H1 (cell line): ENCODE results near the gene GPANK1. TPM values are rescaled to one million over a fixed set of nuclear protein-coding genes. Genes with fewer than 3 reads are reported as not detected.

ENCODE experiments used
- CTCF ChIA-PET: fragments of 300-600 bp; sonication (Branson Sonifier 250); formaldehyde crosslinking; loops from one replicate; lab custom pipeline; 2021; ENCODE audit not compliant: partially characterized antibody; lab: Charles Lee
- POLR2A ChIA-PET: fragments of 300-600 bp; sonication (Branson Sonifier 250); formaldehyde crosslinking; loops from one replicate; lab custom pipeline; 2021; ENCODE audit warnings: inconsistent platforms; ENCODE audit not compliant: partially characterized antibody; lab: Charles Lee
- DNase-seq, 2 experiments: peaks; one replicate each; pipeline versions ENCODE4 v3.0.0 to v3.0.0-alpha.2; 2010 to 2022; ENCODE audit warnings: low spot score in 2 of 2, low read depth in 1 of 2, mixed read lengths in 1 of 2
- FAIRE-seq: peaks from 2 replicates; lab custom pipeline; 2011; peaks lifted over from hg19 to GRCh38; lab: Jason Lieb, UNC
- H2AFZ ChIP-seq: 2 replicates; pipeline ENCODE4 v1.8.1; 2012; ENCODE audit warnings: low read length, inconsistent platforms
- H2AK5ac ChIP-seq: 2 replicates; pipeline ENCODE4 v1.6.1; 2013; ENCODE audit warnings: low read depth, low read length
- H2BK120ac ChIP-seq: replicated peaks from 2 replicates; pipeline ENCODE3; 2013; ENCODE audit warnings: low read depth, low read length, inconsistent platforms
- H2BK12ac ChIP-seq: 2 replicates; pipeline ENCODE4 v1.6.1; 2013; ENCODE audit warnings: low read depth, low read length
- H2BK15ac ChIP-seq: 2 replicates; pipeline ENCODE4 v1.6.1; 2013; ENCODE audit warnings: low read length
- H2BK20ac ChIP-seq: 2 replicates; pipeline ENCODE4 v1.6.1; 2013; ENCODE audit warnings: low read length
- H2BK5ac ChIP-seq: 2 replicates; pipeline ENCODE4 v1.6.1; 2013; ENCODE audit warnings: low read depth, low read length
- H3K14ac ChIP-seq: 2 replicates; pipeline ENCODE4 v1.6.1; 2013; ENCODE audit warnings: inconsistent platforms; ENCODE audit not compliant: insufficient read length
- H3K18ac ChIP-seq: 2 replicates; pipeline ENCODE4 v1.6.1; 2013; ENCODE audit warnings: low read length; ENCODE audit errors: extremely low read depth
- H3K23ac ChIP-seq: 2 replicates; pipeline ENCODE4 v1.6.1; 2013; ENCODE audit warnings: inconsistent platforms; ENCODE audit not compliant: insufficient read length
- H3K23me2 ChIP-seq: 2 replicates; pipeline ENCODE4 v1.6.1; 2013; ENCODE audit warnings: low read depth, low read length
- H3K27ac ChIP-seq: 2 replicates; pipeline ENCODE4 v1.6.1; 2011; ENCODE audit warnings: low read depth, low read length, inconsistent platforms
- H3K27me3 ChIP-seq, 4 experiments: replicated peaks in 1 of 4; 1 replicate in 1 of 4; 2 replicates in 3 of 4; pipeline versions ENCODE4 v1.6.1 to v1.8.1; 2011 to 2013; ENCODE audit warnings: low read length in 3 of 4, mild to moderate bottlenecking in 3 of 4, inconsistent platforms in 2 of 4, mixed read lengths in 2 of 4, moderate library complexity in 1 of 4; ENCODE audit not compliant: control insufficient read depth in 3 of 4, insufficient read depth in 3 of 4; ENCODE audit errors: extremely low read depth in 1 of 4
- H3K36me3 ChIP-seq, 4 experiments: 2 replicates each; pipeline versions ENCODE4 v1.6.1 to v1.8.1; 2011 to 2013; ENCODE audit warnings: mild to moderate bottlenecking in 4 of 4, low read length in 3 of 4, moderate library complexity in 2 of 4, control low read depth in 1 of 4, inconsistent platforms in 1 of 4; ENCODE audit not compliant: insufficient read depth in 4 of 4, control insufficient read depth in 2 of 4
- H3K4ac ChIP-seq: replicated peaks from 2 replicates; pipeline ENCODE3; 2013; ENCODE audit warnings: low read length, low read depth, mixed read lengths, inconsistent platforms; ENCODE audit not compliant: insufficient read length
- H3K4me1 ChIP-seq, 4 experiments: replicated peaks in 1 of 4; 1 replicate in 1 of 4; 2 replicates in 3 of 4; pipeline versions ENCODE4 v1.6.1 to v1.8.1; 2011 to 2013; ENCODE audit warnings: low read length in 3 of 4, inconsistent platforms in 2 of 4, mixed read lengths in 1 of 4; ENCODE audit not compliant: insufficient read depth in 4 of 4, control insufficient read depth in 3 of 4
- H3K4me2 ChIP-seq, 2 experiments: 2 replicates each; pipeline versions ENCODE4 v1.6.1 to v1.8.1; 2011 to 2013; ENCODE audit warnings: low read depth in 2 of 2, low read length in 2 of 2, control low read depth in 1 of 2, inconsistent platforms in 1 of 2, mild to moderate bottlenecking in 1 of 2; ENCODE audit not compliant: insufficient read depth in 1 of 2
- H3K4me3 ChIP-seq, 4 experiments: fragments of 200-600, 300-600 bp in 1 of 4; sonication (generic), shearing (Covaris generic), sonication (Bioruptor Twin) in 1 of 4; 2 replicates each; pipeline versions ENCODE4 v1.5.1 to v1.8.1; 2011 to 2016; ENCODE audit warnings: low read length in 4 of 4, low read depth in 3 of 4, control low read depth in 2 of 4, inconsistent platforms in 2 of 4, mild to moderate bottlenecking in 2 of 4, mixed read lengths in 1 of 4, moderate library complexity in 1 of 4; ENCODE audit not compliant: insufficient read depth in 2 of 4; ENCODE audit errors: extremely low read depth in 1 of 4
- H3K56ac ChIP-seq: replicated peaks from 2 replicates; pipeline ENCODE3; 2013; ENCODE audit warnings: low read depth, mild to moderate bottlenecking, mixed read lengths, low read length, inconsistent platforms; ENCODE audit not compliant: insufficient read length
- H3K79me1 ChIP-seq: 2 replicates; pipeline ENCODE4 v1.6.1; 2013; ENCODE audit warnings: low read depth, low read length, control low read depth
- H3K79me2 ChIP-seq, 2 experiments: 2 replicates each; pipeline versions ENCODE4 v1.6.1 to v1.8.1; 2012 to 2013; ENCODE audit warnings: low read length in 2 of 2, mild to moderate bottlenecking in 2 of 2, inconsistent platforms in 1 of 2; ENCODE audit not compliant: insufficient read depth in 2 of 2, control insufficient read depth in 1 of 2
- H3K9ac ChIP-seq, 4 experiments: replicated peaks in 1 of 4; 1 replicate in 1 of 4; 2 replicates in 3 of 4; pipeline versions ENCODE4 v1.6.1 to v1.8.1; 2011 to 2013; ENCODE audit warnings: low read depth in 3 of 4, low read length in 3 of 4, control low read depth in 2 of 4, mild to moderate bottlenecking in 2 of 4, moderate library complexity in 2 of 4, inconsistent platforms in 1 of 4; ENCODE audit errors: extremely low read depth in 1 of 4
- H3K9me3 ChIP-seq, 2 experiments: 2 replicates each; pipeline versions ENCODE4 v1.6.1 to v1.8.1; 2012 to 2013; ENCODE audit warnings: mild to moderate bottlenecking in 2 of 2, moderate library complexity in 2 of 2, control low read depth in 1 of 2, inconsistent platforms in 1 of 2, low read depth in 1 of 2, low read length in 1 of 2, mixed read lengths in 1 of 2; ENCODE audit not compliant: insufficient read depth in 2 of 2
- H4K20me1 ChIP-seq, 2 experiments: replicated peaks in 1 of 2; 2 replicates each; pipeline versions ENCODE3 to v1.8.1; 2011 to 2013; ENCODE audit warnings: inconsistent platforms in 2 of 2, low read length in 2 of 2, mild to moderate bottlenecking in 1 of 2; ENCODE audit not compliant: insufficient read depth in 2 of 2, control insufficient read depth in 1 of 2
- H4K5ac ChIP-seq: 2 replicates; pipeline ENCODE4 v1.6.1; 2013; ENCODE audit warnings: low read length, low read depth, mixed read lengths, inconsistent platforms; ENCODE audit not compliant: insufficient read length
- H4K8ac ChIP-seq: 2 replicates; pipeline ENCODE4 v1.8.0; 2013; ENCODE audit warnings: mild to moderate bottlenecking, moderate library complexity, low read length, inconsistent platforms; ENCODE audit not compliant: insufficient read depth; ENCODE audit errors: extremely low read depth
- H4K91ac ChIP-seq: replicated peaks from 2 replicates; pipeline ENCODE3; 2013; ENCODE audit warnings: low read length, mixed read lengths, inconsistent platforms; ENCODE audit not compliant: insufficient read length
- ASH2L ChIP-seq: fragments of 200-600, 300-600 bp; sonication (generic); IDR thresholded peaks from one replicate; pipeline ENCODE4 v1.7.1; 2017; ENCODE audit warnings: low read length
- BACH1 ChIP-seq: IDR thresholded peaks from 2 replicates; pipeline ENCODE4 v1.6.1; 2012; ENCODE audit warnings: low read length, improper control_type of control experiment
- BRCA1 ChIP-seq: IDR thresholded peaks from 2 replicates; pipeline ENCODE4 v1.6.1; 2012; ENCODE audit warnings: low read depth, low read length, improper control_type of control experiment
- CBX5 ChIP-seq: fragments of 300-800, 300-1000 bp; sonication (generic); IDR thresholded peaks from 2 replicates; pipeline ENCODE4 v1.7.1; 2016; ENCODE audit warnings: antibody characterized with exemption, low read length, low read depth
- CTCF ChIP-seq, 3 experiments: IDR thresholded peaks; 1 replicate in 2 of 3; 2 replicates in 1 of 3; pipeline versions ENCODE4 v1.5.1 to v1.6.1; 2011; ENCODE audit warnings: low read length in 3 of 3, mild to moderate bottlenecking in 3 of 3, inconsistent platforms in 2 of 3, low read depth in 1 of 3, moderate library complexity in 1 of 3; ENCODE audit not compliant: insufficient read depth in 1 of 3; ENCODE audit errors: control extremely low read depth in 1 of 3
- EP300 ChIP-seq, 2 experiments: IDR thresholded peaks; 1 replicate in 1 of 2; 2 replicates in 1 of 2; pipeline ENCODE4 v1.6.1; 2011 to 2012; ENCODE audit warnings: low read depth in 2 of 2, low read length in 2 of 2, mild to moderate bottlenecking in 2 of 2, borderline replicate concordance in 1 of 2, inconsistent platforms in 1 of 2, moderate library complexity in 1 of 2
- GTF2F1 ChIP-seq: IDR thresholded peaks from 2 replicates; pipeline ENCODE4 v1.6.1; 2012; ENCODE audit warnings: low read depth, low read length, improper control_type of control experiment, borderline replicate concordance
- MAX ChIP-seq: IDR thresholded peaks from 2 replicates; pipeline ENCODE4 v1.6.1; 2012; ENCODE audit warnings: inconsistent platforms
- SUZ12 ChIP-seq: fragments of 200-600 bp; sonication (generic); IDR thresholded peaks from 2 replicates; pipeline ENCODE4 v1.6.1; 2012; ENCODE audit warnings: mild to moderate bottlenecking, inconsistent platforms, low read length, moderate library complexity, mixed read lengths
- TBP ChIP-seq: IDR thresholded peaks from 2 replicates; pipeline ENCODE4 v1.6.1; 2011; ENCODE audit warnings: low read depth, low read length, improper control_type of control experiment
- WGBS, 2 experiments: shearing (Covaris generic) in 1 of 2; methylation state at CpG; one replicate each; pipeline versions ENCODE4 v1.1.6 to v1.1.7; 2013 to 2015; ENCODE audit warnings: low lambda C conversion rate in 2 of 2, mixed read lengths in 2 of 2, inconsistent platforms in 1 of 2, low coverage in 1 of 2, missing lambda C conversion rate in 1 of 2; ENCODE audit not compliant: insufficient replicate concordance in 2 of 2, insufficient coverage in 1 of 2, insufficient read length in 1 of 2; ENCODE audit errors: extremely low coverage in 1 of 2, missing lambda C conversion rate in 1 of 2; 5-methylcytosine and 5-hydroxymethylcytosine counted together
- polyA plus RNA-seq, 7 experiments: library from polyadenylated mRNA; depleted of rRNA in 3 of 7; stranded (reverse) in 5 of 7; unstranded in 2 of 7; fragments of >200 nt in 5 of 7; fragments of 200-250 nt in 2 of 7; gene quantifications; 1 replicate in 5 of 7; 2 replicates in 1 of 7; 4 replicates in 1 of 7; pipeline versions ENCODE4 v1.2.1 to v1.2.3, GENCODE V29; 2011 to 2013; ENCODE audit warnings: missing spikeins in 2 of 7, mixed read lengths in 2 of 7
- total RNA-seq: library from RNA; stranded (reverse); fragmentation: NEBNext Ultra II Directional; extraction: Animal tissue kit (Norgen Biotek cat#: 25700); gene quantifications from 2 replicates; pipeline ENCODE4 v1.2.1, GENCODE V29; 2021

GPANK1 gene
- total and polyA plus RNA-seq, 2 of the 8 experiments (the other 6 are each of a cell fraction or from before 2014, with no cell fraction given), result 24.5 to 30.2 TPM

- no peak within 1 kb of the TSS for H3K9ac ChIP-seq
- H2BK15ac ChIP-seq, result no peak within 1 kb of the TSS
- no peak within 1 kb of the TSS; the same call in 1 of the 2 replicates for H4K8ac ChIP-seq
- H3K56ac ChIP-seq, result no peak within 1 kb of the TSS
- no peak within 1 kb of the TSS for H3K18ac ChIP-seq
- DNase-seq (no peak), FAIRE-seq (no peak)
- H2BK120ac ChIP-seq, result no peak within 1 kb of the TSS
- no peak within 1 kb of the TSS for H3K23ac ChIP-seq
- peaks cover 7 to 11% of the 10 kb centered on the region in 2 experiments for H4K20me1 ChIP-seq
- no peak within 1 kb of the TSS for H3K4me2 ChIP-seq
- no peak within 1 kb of the TSS for H3K27ac ChIP-seq
- H2AK5ac ChIP-seq, result no peak within 1 kb of the TSS
- no peak within 1 kb of the TSS for H2AFZ ChIP-seq
- peaks cover 25 to 50% (median 46%) of the 10 kb centered on the region in 4 experiments for H3K36me3 ChIP-seq
- no peak within 1 kb of the TSS for H3K14ac ChIP-seq
- POLR2A ChIA-PET, result interaction anchor here (0.6 to 25.5 kb wide), 8 partner anchors 9 to 1468 kb away, joined by 3 to 883 read pairs (median 4); partner anchors contain the start of genes AIF1, APOM, BAG6 and C6orf47
- CTCF ChIA-PET, result interaction anchor here (1.1 to 5.0 kb wide), 5 partner anchors 9 to 48 kb away, joined by 3 to 26 read pairs (median 3); partner anchors contain the start of gene C6orf47
- WGBS, 2 experiments, result 89% methylated on average over 8 of the region's 8 CpGs; no CpG with 5 or more reads in 1 of the 2 experiments
- no peak within 1 kb of the TSS for H2BK5ac ChIP-seq
- no peak within 1 kb of the TSS for H3K4me3 ChIP-seq
- H3K79me2 ChIP-seq, result peaks cover 0 to 23% of the 10 kb centered on the region in 2 experiments; a peak in 2 of 4 replicates
- H3K4ac ChIP-seq, result no peak within 1 kb of the TSS
- H2BK12ac ChIP-seq, result no peak within 1 kb of the TSS
- H2BK20ac ChIP-seq, result no peak within 1 kb of the TSS
- H4K91ac ChIP-seq, result no peak within 1 kb of the TSS
- H3K4me1 ChIP-seq, result peaks cover 0 to 4% (median 1%) of the 10 kb centered on the region in 4 experiments; a peak in 3 of 7 replicates
- no peak within 1 kb of the TSS for H4K5ac ChIP-seq
- H3K9me3 ChIP-seq, result peaks cover 0 to 5% of the 10 kb centered on the region in 2 experiments; a peak in 1 of 4 replicates
- H3K27me3 ChIP-seq, result no peaks in the 10 kb centered on the region
- peaks cover 4% of the 10 kb centered on the region; the same call in 1 of the 2 replicates for H3K23me2 ChIP-seq
- peaks cover 9% of the 10 kb centered on the region for H3K79me1 ChIP-seq
- TF ChIP-seq EP300 (IDR thresholded peaks at IDR 0.05; ENCODE audit: borderline replicate concordance in 1 of 2, low read depth in 2 of 2, low read length in 2 of 2), result no peak
- no peak for TF ChIP-seq TBP
- no peak for TF ChIP-seq BACH1
- no peak for TF ChIP-seq ASH2L
- TF ChIP-seq CTCF (IDR thresholded peaks at IDR 0.05; ENCODE audit: control extremely low read depth in 1 of 3, insufficient read depth in 1 of 3, low read depth in 1 of 3, low read length in 3 of 3), result no peak
- no peak for TF ChIP-seq CBX5
- TF ChIP-seq MAX, result no peak
- TF ChIP-seq SUZ12, result no peak
- TF ChIP-seq GTF2F1, result no peak
- no peak for TF ChIP-seq BRCA1
Observed at GRCh38 chr6:31669676-31670075, 4.9 kb upstream of the GPANK1 start, which contains the start of gene LY6G5B. TSS of gene LY6G5B (plus strand) at chr6:31669976. CDS start at chr6:31670951, 975 bp downstream.
